ENCODE data around the gene TBX4. TPM values are rescaled to one million over a fixed set of nuclear protein-coding genes. Genes with fewer than 3 reads are reported as not detected.

The TBX4 gene
- polyA plus RNA-seq, 1 donor (not counting 4 experiments of a cell fraction or from before 2014, with no cell fraction given) = 0.04 TPM

DNA sequence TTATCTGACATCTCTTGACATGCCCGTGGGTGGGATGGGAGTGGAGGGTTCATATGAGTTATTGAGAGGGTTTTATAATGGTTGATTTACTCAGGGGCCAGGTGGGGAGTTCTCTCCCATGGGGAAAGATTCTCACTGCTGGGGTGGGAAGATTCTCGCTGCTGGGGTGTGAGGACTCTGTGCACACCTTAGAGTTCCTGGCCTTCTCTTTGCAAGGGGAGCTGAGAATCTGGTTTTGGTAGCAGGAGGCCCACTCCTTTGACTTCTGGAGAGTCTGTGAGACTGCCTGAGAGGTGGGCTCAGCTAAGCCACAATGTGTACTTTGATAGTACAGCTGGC, 31.5 kb downstream of the TBX4 start:
- H3K4me1 ChIP-seq (ENCODE audit: control insufficient read depth, extremely low read depth, insufficient read depth, low read length) = peaks cover 2% of the 10 kb centered on the region
- H3K9ac ChIP-seq (ENCODE audit: control insufficient read depth, extremely low read depth, insufficient read depth, low read length) = no peak overlapping the region
- dilution Hi-C loops (cut with MboI; ENCODE audit: extremely low pct_ligation_motif_present, low sequenced_read_pairs) = no loop called here
- H4K20me1 ChIP-seq (ENCODE audit: control insufficient read depth, extremely low read depth, insufficient read depth, low read length) = no peaks in the 10 kb centered on the region
- no peak overlapping the region for H3K27ac ChIP-seq (ENCODE audit: control insufficient read depth, insufficient read depth, low read length)
- H2AFZ ChIP-seq (ENCODE audit: control insufficient read depth, low read length) = no peak overlapping the region
- H3K27me3 ChIP-seq (ENCODE audit: control insufficient read depth, extremely low read depth, insufficient read depth, low read length) = no peaks in the 10 kb centered on the region
- H3K36me3 ChIP-seq (ENCODE audit: control insufficient read depth in 2 of 2, extremely low read depth in 1 of 2, insufficient read depth in 2 of 2, low read length in 2 of 2) = no peaks in the 10 kb centered on the region
- H3K9me3 ChIP-seq (ENCODE audit: control insufficient read depth, low read depth, low read length) = no peaks in the 10 kb centered on the region
- TF ChIP-seq EZH2 (IDR thresholded peaks at IDR 0.05; ENCODE audit: low read length) = no peak
- H3K4me2 ChIP-seq (ENCODE audit: control insufficient read depth, extremely low read depth, insufficient read depth, low read depth, low read length) = no peak overlapping the region
- FAIRE-seq (no peak), DNase-seq (ENCODE audit: low read depth, low spot score) (no peak)
- H3K4me3 ChIP-seq (ENCODE audit: control insufficient read depth in 2 of 3, extremely low read depth in 1 of 3, insufficient read depth in 2 of 3, low read depth in 1 of 3, low read length in 3 of 3) = no peak overlapping the region
- no peaks in the 10 kb centered on the region for H3K9me1 ChIP-seq (ENCODE audit: control insufficient read depth, extremely low read depth, insufficient read depth, low read length)
- no peaks in the 10 kb centered on the region for H3K79me2 ChIP-seq (ENCODE audit: control insufficient read depth, insufficient read depth, low read length)

DNA sequence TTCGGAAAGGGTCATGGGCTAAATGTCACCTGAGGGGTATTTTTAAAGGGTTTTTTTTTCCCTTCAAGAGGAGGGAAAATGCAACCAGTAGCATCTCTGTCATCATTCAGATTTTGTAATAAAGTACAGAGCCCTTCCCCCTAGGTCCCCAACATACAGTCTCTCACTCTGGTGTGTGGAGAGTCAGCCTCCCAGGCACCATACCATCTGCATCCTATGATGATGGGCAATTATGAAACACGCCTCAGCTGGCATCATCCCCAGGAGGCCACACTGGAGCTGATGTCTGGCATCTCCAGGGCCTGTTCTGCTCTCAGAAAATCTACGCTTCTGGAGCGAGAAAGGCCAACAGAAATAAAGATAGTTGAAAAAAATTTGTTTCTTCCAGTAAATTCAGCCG, 32.0 kb downstream of the TBX4 start:
- Histone ChIP-seq H3K9me3 (ENCODE audit: control insufficient read depth, low read depth, low read length) (no peaks in the 10 kb centered on the region), H3K27me3 (ENCODE audit: control insufficient read depth, extremely low read depth, insufficient read depth, low read length) (no peaks in the 10 kb centered on the region), H3K79me2 (ENCODE audit: control insufficient read depth, insufficient read depth, low read length) (no peaks in the 10 kb centered on the region), H3K27ac (ENCODE audit: control insufficient read depth, insufficient read depth, low read length) (no peak overlapping the region), H3K9ac (ENCODE audit: control insufficient read depth, extremely low read depth, insufficient read depth, low read length) (no peak overlapping the region), H2AFZ (ENCODE audit: control insufficient read depth, low read length) (no peak overlapping the region), H3K36me3 (ENCODE audit: control insufficient read depth in 2 of 2, extremely low read depth in 1 of 2, insufficient read depth in 2 of 2, low read length in 2 of 2) (no peaks in the 10 kb centered on the region), H3K9me1 (ENCODE audit: control insufficient read depth, extremely low read depth, insufficient read depth, low read length) (no peaks in the 10 kb centered on the region), H4K20me1 (ENCODE audit: control insufficient read depth, extremely low read depth, insufficient read depth, low read length) (no peaks in the 10 kb centered on the region), H3K4me2 (ENCODE audit: control insufficient read depth, extremely low read depth, insufficient read depth, low read depth, low read length) (no peak overlapping the region), H3K4me3 (ENCODE audit: control insufficient read depth in 2 of 3, extremely low read depth in 1 of 3, insufficient read depth in 2 of 3, low read depth in 1 of 3, low read length in 3 of 3) (no peak overlapping the region), H3K4me1 (ENCODE audit: control insufficient read depth, extremely low read depth, insufficient read depth, low read length) (peaks cover 2% of the 10 kb centered on the region)
- TF ChIP-seq EZH2 (IDR thresholded peaks at IDR 0.05; ENCODE audit: low read length) = no peak
- no peak for TF ChIP-seq CTCF (optimal IDR thresholded peaks at IDR 0.05 in 1 of 3, IDR thresholded peaks at IDR 0.05 in 1 of 3, conservative IDR thresholded peaks at IDR 0.05 in 1 of 3; ENCODE audit: extremely low read depth in 1 of 3, insufficient read depth in 2 of 3, low read length in 3 of 3)
- no peak for FAIRE-seq
- no peak for DNase-seq (ENCODE audit: low read depth, low spot score)
- dilution Hi-C loops (cut with MboI; ENCODE audit: extremely low pct_ligation_motif_present, low sequenced_read_pairs) = no loop called here

- no peak for TF ChIP-seq EZH2 (IDR thresholded peaks at IDR 0.05; ENCODE audit: low read length)
- no peak for TF ChIP-seq CTCF (optimal IDR thresholded peaks at IDR 0.05 in 1 of 3, IDR thresholded peaks at IDR 0.05 in 1 of 3, conservative IDR thresholded peaks at IDR 0.05 in 1 of 3; ENCODE audit: extremely low read depth in 1 of 3, insufficient read depth in 2 of 3, low read length in 3 of 3)
- no peaks in the 10 kb centered on the region for H3K36me3 ChIP-seq (ENCODE audit: control insufficient read depth in 2 of 2, extremely low read depth in 1 of 2, insufficient read depth in 2 of 2, low read length in 2 of 2)
- H3K79me2 ChIP-seq (ENCODE audit: control insufficient read depth, insufficient read depth, low read length) = no peaks in the 10 kb centered on the region
- H4K20me1 ChIP-seq (ENCODE audit: control insufficient read depth, extremely low read depth, insufficient read depth, low read length) = no peaks in the 10 kb centered on the region
- no peak overlapping the region for H3K4me2 ChIP-seq (ENCODE audit: control insufficient read depth, extremely low read depth, insufficient read depth, low read depth, low read length)
- H3K9me1 ChIP-seq (ENCODE audit: control insufficient read depth, extremely low read depth, insufficient read depth, low read length) = no peaks in the 10 kb centered on the region
- dilution Hi-C loops (cut with MboI; ENCODE audit: extremely low pct_ligation_motif_present, low sequenced_read_pairs) = no loop called here
- FAIRE-seq = no peak
- peaks cover 2% of the 10 kb centered on the region for H3K4me1 ChIP-seq (ENCODE audit: control insufficient read depth, extremely low read depth, insufficient read depth, low read length)
- H3K4me3 ChIP-seq (ENCODE audit: control insufficient read depth in 2 of 3, extremely low read depth in 1 of 3, insufficient read depth in 2 of 3, low read depth in 1 of 3, low read length in 3 of 3) = no peak overlapping the region
- no peak for DNase-seq (ENCODE audit: low read depth, low spot score)
- no peaks in the 10 kb centered on the region for H3K27me3 ChIP-seq (ENCODE audit: control insufficient read depth, extremely low read depth, insufficient read depth, low read length)
- H3K9me3 ChIP-seq (ENCODE audit: control insufficient read depth, low read depth, low read length) = no peaks in the 10 kb centered on the region
- H3K27ac ChIP-seq (ENCODE audit: control insufficient read depth, insufficient read depth, low read length) = no peak overlapping the region
- H3K9ac ChIP-seq (ENCODE audit: control insufficient read depth, extremely low read depth, insufficient read depth, low read length) = no peak overlapping the region
- H2AFZ ChIP-seq (ENCODE audit: control insufficient read depth, low read length) = no peak overlapping the region
These were observed 33.0 kb downstream of the TBX4 start for GRCh38 chr17:61485067-61485775.
